Karpas-422 (cell line): Measurements from ENCODE around the gene PLXND1. TPM values are rescaled to one million over a fixed set of nuclear protein-coding genes. Genes with fewer than 3 reads are reported as not detected.

Experiments
- DNase-seq: peaks from one replicate; pipeline ENCODE4 v3.0.0-alpha.2; 2015
- H2AFZ ChIP-seq: fragments of 200-600 bp; sonication (generic); 2 replicates; pipeline ENCODE4 v1.6.1; 2014; ENCODE audit warnings: antibody characterized with exemption, low read length, mixed read lengths
- H3K27ac ChIP-seq: fragments of 200-600 bp; sonication (generic); 2 replicates; pipeline ENCODE4 v1.5.1; 2014; ENCODE audit warnings: mild to moderate bottlenecking, low read length, moderate library complexity
- H3K27me3 ChIP-seq: fragments of 200-600 bp; sonication (generic); 2 replicates; pipeline ENCODE4 v1.6.1; 2014; ENCODE audit warnings: low read length, mixed read lengths
- H3K36me3 ChIP-seq: fragments of 200-600 bp; sonication (generic); 2 replicates; pipeline ENCODE4 v1.6.1; 2014; ENCODE audit warnings: low read length, mixed read lengths; ENCODE audit not compliant: insufficient read depth
- H3K4me1 ChIP-seq: fragments of 200-600 bp; sonication (generic); 2 replicates; pipeline ENCODE4 v1.6.1; 2014; ENCODE audit warnings: mild to moderate bottlenecking, low read length, mixed read lengths
- H3K4me2 ChIP-seq: fragments of 200-600 bp; sonication (generic); 2 replicates; pipeline ENCODE4 v1.6.1; 2014; ENCODE audit warnings: low read length, low read depth, mild to moderate bottlenecking; ENCODE audit not compliant: poor library complexity, severe bottlenecking
- H3K4me3 ChIP-seq: fragments of 200-600 bp; sonication (generic); 2 replicates; pipeline ENCODE4 v1.5.1; 2014; ENCODE audit warnings: mild to moderate bottlenecking, antibody characterized with exemption, low read length, mixed read lengths
- H3K79me2 ChIP-seq: fragments of 200-600 bp; sonication (generic); 2 replicates; pipeline ENCODE4 v1.6.1; 2014; ENCODE audit warnings: mild to moderate bottlenecking, low read length, mixed read lengths
- H3K9ac ChIP-seq: fragments of 200-600 bp; sonication (generic); 2 replicates; pipeline ENCODE4 v1.6.0; 2014; ENCODE audit warnings: low read length
- H3K9me2 ChIP-seq: fragments of 200-600 bp; sonication (generic), shearing (Covaris generic); replicated peaks from 2 replicates; pipeline ENCODE4 v1.6.0; 2014; ENCODE audit warnings: mild to moderate bottlenecking, low read length, moderate library complexity; ENCODE audit not compliant: insufficient read depth
- H3K9me3 ChIP-seq: fragments of 300-700, 200-600 bp; sonication (generic); 2 replicates; pipeline ENCODE4 v1.6.1; 2014; ENCODE audit warnings: low read length, mixed read lengths
- H4K20me1 ChIP-seq: fragments of 200-600 bp; sonication (generic); 2 replicates; pipeline ENCODE4 v1.6.1; 2014; ENCODE audit warnings: mild to moderate bottlenecking, antibody characterized with exemption, low read length, low read depth; ENCODE audit not compliant: insufficient read depth
- total RNA-seq: library from RNA; depleted of rRNA; stranded (reverse); fragments of >200 nt; shearing (Covaris generic); gene quantifications from 2 replicates; pipeline ENCODE4 v1.2.3, GENCODE V29; 2014; ENCODE audit warnings: low replicate concordance

Gene PLXND1
- total RNA-seq, 1 experiment from 2014 or later, result 0.52 TPM

DNA sequence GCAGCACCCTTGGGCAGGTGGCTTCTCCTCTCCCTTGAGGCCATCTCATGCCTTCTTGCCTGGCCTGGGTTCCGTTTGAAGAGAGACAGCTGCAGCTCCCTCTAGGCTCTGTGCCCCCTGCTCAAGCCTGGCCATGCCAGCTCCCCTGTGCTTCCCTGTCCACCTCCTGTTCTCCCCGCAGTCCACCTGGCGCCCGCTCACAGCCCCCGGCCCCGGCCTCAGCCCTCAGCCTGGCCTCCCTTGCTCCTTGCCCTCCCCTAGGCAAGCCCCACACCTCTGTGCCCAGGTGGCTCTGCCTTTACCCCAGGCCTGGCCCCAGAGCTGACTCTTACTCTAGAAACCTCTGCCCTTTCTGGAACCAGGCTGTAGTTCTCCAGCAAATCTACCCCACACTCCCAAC is 91.9 kb downstream of the PLXND1 start:
- H2AFZ ChIP-seq, result no peak overlapping the region
- no peak overlapping the region for H3K4me2 ChIP-seq
- DNase-seq, result no peak
- H3K27me3 ChIP-seq, result no peaks in the 10 kb centered on the region
- no peaks in the 10 kb centered on the region for H3K36me3 ChIP-seq
- no peaks in the 10 kb centered on the region for H3K79me2 ChIP-seq
- H3K9me2 ChIP-seq, result no peaks in the 10 kb centered on the region
- H4K20me1 ChIP-seq, result no peaks in the 10 kb centered on the region
- no peak overlapping the region for H3K27ac ChIP-seq
- no peak overlapping the region for H3K9ac ChIP-seq
- no peak overlapping the region for H3K4me3 ChIP-seq
- no peaks in the 10 kb centered on the region for H3K4me1 ChIP-seq
- H3K9me3 ChIP-seq, result no peaks in the 10 kb centered on the region

DNA sequence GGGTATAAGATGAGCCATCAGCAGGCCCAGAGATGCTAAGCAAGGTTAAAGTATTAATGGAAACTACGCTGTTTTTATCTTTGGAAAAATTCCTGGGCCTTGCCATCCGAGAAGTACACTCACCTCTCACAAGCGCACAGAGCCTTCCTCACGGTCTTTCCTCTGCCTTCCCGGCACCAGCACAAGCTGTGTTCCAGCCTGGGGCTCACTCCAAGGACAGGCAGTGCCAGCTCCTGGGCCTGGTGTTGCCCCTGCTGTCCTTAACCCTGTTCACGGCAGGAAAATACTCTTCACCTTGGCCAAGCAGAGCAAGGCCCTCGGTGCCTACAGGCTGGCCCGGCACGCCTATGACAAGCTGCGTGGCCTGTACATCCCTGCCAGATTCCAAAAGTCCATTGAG is 92.4 kb downstream of the PLXND1 start:
- Histone ChIP-seq H3K9me3 (no peaks in the 10 kb centered on the region), H2AFZ (no peak overlapping the region), H3K79me2 (no peaks in the 10 kb centered on the region), H3K27me3 (no peaks in the 10 kb centered on the region), H3K27ac (no peak overlapping the region), H3K4me2 (no peak overlapping the region), H3K36me3 (no peaks in the 10 kb centered on the region), H3K4me1 (no peaks in the 10 kb centered on the region), H3K4me3 (no peak overlapping the region), H4K20me1 (no peaks in the 10 kb centered on the region), H3K9ac (no peak overlapping the region), H3K9me2 (no peaks in the 10 kb centered on the region)
- DNase-seq, result no peak

DNA sequence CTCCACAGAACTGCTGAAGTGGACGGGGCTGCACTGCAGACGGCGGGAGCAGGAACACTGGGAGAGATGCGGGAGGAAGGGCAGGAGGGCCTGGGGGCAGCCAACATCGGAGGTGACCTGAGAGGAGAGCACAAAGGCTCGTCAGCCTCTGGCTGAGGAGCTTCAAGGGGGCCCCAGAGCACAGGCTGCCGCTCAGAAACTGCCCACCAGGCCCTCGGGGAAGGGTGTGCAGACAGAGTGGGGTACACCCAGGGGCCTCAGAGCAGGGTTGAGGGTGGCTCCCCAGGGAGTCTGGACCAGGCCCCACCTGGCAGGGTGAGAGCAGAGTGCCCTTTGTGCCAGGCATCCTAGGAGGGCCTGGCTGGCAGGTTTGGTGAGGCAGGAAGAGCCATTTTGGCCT is 92.8 kb downstream of the PLXND1 start:
- H3K9ac ChIP-seq, result no peak overlapping the region
- H4K20me1 ChIP-seq, result no peaks in the 10 kb centered on the region
- H3K36me3 ChIP-seq, result no peaks in the 10 kb centered on the region
- H3K4me2 ChIP-seq, result no peak overlapping the region
- no peak overlapping the region for H2AFZ ChIP-seq
- no peaks in the 10 kb centered on the region for H3K79me2 ChIP-seq
- DNase-seq, result no peak
- no peaks in the 10 kb centered on the region for H3K4me1 ChIP-seq
- H3K27ac ChIP-seq, result no peak overlapping the region
- H3K27me3 ChIP-seq, result no peaks in the 10 kb centered on the region
- H3K4me3 ChIP-seq, result no peak overlapping the region
- H3K9me2 ChIP-seq, result no peaks in the 10 kb centered on the region
- H3K9me3 ChIP-seq, result no peaks in the 10 kb centered on the region

DNA sequence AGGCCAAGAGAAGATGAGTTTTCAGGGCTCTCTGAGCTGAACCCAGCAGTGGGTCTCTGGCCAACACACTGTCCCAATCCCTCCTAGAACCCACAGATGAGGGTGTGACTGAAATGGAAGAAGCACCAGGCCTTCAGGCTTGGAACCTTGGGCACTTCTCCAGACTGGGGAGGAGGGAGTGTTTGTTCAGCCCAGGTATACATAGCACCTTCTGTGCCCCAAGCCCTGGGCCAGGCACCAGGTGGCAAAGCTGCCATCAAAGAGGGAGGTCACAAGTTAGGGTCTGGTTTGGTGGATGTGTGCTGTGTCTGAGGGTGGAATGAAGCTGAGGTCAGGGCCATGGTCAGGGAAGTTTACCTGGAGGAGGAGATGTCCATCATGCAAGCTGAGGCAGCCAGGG is 93.9 kb downstream of the PLXND1 start:
- no peaks in the 10 kb centered on the region for H3K27me3 ChIP-seq
- no peak overlapping the region for H2AFZ ChIP-seq
- no peaks in the 10 kb centered on the region for H4K20me1 ChIP-seq
- no peaks in the 10 kb centered on the region for H3K9me3 ChIP-seq
- DNase-seq, result no peak
- no peak overlapping the region for H3K27ac ChIP-seq
- no peaks in the 10 kb centered on the region for H3K9me2 ChIP-seq
- no peaks in the 10 kb centered on the region for H3K79me2 ChIP-seq
- no peak overlapping the region for H3K4me3 ChIP-seq
- H3K4me1 ChIP-seq, result no peaks in the 10 kb centered on the region
- H3K9ac ChIP-seq, result no peak overlapping the region
- H3K36me3 ChIP-seq, result no peaks in the 10 kb centered on the region
- H3K4me2 ChIP-seq, result no peak overlapping the region

DNA sequence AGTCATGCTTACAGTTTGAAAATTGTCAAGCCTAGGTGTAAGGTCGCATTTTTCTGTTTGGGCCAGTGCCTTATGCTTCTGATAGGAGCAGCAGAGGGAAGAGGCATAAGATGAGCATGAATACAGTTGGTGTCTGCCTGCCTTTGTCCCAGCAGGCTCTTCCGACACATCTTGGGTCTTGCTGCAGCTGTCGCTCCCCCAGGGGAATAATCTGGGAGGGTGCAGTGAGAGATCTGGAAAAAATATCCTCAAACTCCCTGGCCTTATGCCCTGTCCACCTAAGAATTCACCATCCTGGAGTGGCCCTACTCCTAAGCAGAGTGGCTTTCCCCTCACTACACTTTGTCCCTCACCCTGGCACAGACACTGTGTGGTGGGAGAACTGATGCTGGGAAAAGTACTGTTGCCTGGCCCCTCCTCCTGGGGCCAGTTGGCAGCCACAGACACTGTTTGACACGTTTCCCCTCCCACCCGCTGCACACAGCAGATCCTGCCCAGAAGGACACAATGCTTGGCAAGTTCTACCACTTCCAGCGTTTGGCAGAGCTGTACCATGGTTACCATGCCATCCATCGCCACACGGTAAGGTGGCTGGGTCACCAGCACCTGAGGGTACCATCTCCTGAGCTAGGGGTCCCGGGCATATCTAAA is 99.2 kb downstream of the PLXND1 start:
- no peaks in the 10 kb centered on the region for H3K27me3 ChIP-seq
- H3K79me2 ChIP-seq, result no peaks in the 10 kb centered on the region
- no peak overlapping the region for H3K27ac ChIP-seq
- no peak overlapping the region for H3K4me2 ChIP-seq
- no peak overlapping the region for H3K4me3 ChIP-seq
- H3K9ac ChIP-seq, result no peak overlapping the region
- H3K36me3 ChIP-seq, result no peaks in the 10 kb centered on the region
- H3K4me1 ChIP-seq, result no peaks in the 10 kb centered on the region
- no peaks in the 10 kb centered on the region for H3K9me2 ChIP-seq
- no peaks in the 10 kb centered on the region for H3K9me3 ChIP-seq
- H4K20me1 ChIP-seq, result no peaks in the 10 kb centered on the region
- DNase-seq, result no peak
- H2AFZ ChIP-seq, result no peak overlapping the region

DNA sequence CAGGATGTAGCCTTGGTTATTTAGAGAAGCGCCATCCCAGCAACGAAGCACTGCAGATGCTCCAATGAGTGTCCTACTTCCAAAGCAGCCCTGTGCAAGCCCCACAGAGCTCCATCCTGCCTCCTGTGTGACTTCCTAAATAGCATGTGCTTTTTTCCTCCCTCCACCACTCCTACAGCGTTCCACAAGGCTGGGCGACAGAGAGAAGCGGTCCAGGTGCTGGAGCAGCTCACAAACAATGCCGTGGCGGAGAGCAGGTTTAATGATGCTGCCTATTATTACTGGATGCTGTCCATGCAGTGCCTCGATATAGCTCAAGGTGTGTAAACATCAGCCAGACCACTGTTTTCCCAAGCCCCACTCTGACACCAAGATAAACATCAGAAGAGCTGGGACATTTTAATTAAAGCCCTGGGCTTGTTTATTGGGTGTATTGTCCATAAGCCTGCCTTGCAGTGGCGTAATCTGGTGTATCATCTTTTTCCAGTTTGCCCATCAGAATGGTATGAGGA is 100.2 kb downstream of the PLXND1 start:
- Histone ChIP-seq H3K9ac (no peak overlapping the region), H4K20me1 (no peaks in the 10 kb centered on the region), H3K9me2 (no peaks in the 10 kb centered on the region), H3K27me3 (no peaks in the 10 kb centered on the region), H3K9me3 (no peaks in the 10 kb centered on the region), H3K36me3 (no peaks in the 10 kb centered on the region), H3K27ac (no peak overlapping the region), H3K4me2 (no peak overlapping the region), H3K4me1 (no peaks in the 10 kb centered on the region), H2AFZ (no peak overlapping the region), H3K4me3 (no peak overlapping the region), H3K79me2 (no peaks in the 10 kb centered on the region)
- DNase-seq, result no peak

DNA sequence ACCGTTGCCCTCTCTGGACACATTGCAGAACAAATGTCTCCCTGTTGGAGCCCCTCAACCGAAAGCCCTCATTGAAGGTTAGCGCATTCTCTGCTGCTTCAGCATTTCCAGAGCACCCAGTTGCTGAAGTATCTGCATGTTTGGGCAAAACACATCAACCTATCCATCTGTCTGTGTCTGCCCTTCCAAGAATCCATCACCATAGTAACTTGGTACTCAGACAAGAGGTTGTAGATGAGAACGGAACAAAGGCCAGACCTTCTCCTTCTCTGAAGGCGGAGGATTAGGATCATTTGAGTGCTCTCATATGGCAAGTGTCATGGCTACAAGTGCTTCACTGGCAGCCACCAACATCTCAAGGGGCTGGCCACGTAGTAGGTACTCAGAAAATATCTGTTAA is 101.1 kb downstream of the PLXND1 start:
- Histone ChIP-seq H3K27ac (no peak overlapping the region), H3K9ac (no peak overlapping the region), H3K9me3 (no peaks in the 10 kb centered on the region), H3K79me2 (no peaks in the 10 kb centered on the region), H3K9me2 (no peaks in the 10 kb centered on the region), H4K20me1 (no peaks in the 10 kb centered on the region), H3K36me3 (no peaks in the 10 kb centered on the region), H3K27me3 (no peaks in the 10 kb centered on the region), H3K4me2 (no peak overlapping the region), H3K4me1 (no peaks in the 10 kb centered on the region), H3K4me3 (no peak overlapping the region), H2AFZ (no peak overlapping the region)
- DNase-seq, result no peak
